GM18519 (cell line): ENCODE results near the gene MTNR1B.

ENCODE experiments used
- ATAC-seq: cut with Tn5 transposase; IDR thresholded peaks from one replicate; pipeline ENCODE4 v1.9.1; 2021; ENCODE audit warnings: mild to moderate bottlenecking, moderate library complexity; ENCODE audit not compliant: unreplicated experiment, low FRiP score

The MTNR1B gene

DNA sequence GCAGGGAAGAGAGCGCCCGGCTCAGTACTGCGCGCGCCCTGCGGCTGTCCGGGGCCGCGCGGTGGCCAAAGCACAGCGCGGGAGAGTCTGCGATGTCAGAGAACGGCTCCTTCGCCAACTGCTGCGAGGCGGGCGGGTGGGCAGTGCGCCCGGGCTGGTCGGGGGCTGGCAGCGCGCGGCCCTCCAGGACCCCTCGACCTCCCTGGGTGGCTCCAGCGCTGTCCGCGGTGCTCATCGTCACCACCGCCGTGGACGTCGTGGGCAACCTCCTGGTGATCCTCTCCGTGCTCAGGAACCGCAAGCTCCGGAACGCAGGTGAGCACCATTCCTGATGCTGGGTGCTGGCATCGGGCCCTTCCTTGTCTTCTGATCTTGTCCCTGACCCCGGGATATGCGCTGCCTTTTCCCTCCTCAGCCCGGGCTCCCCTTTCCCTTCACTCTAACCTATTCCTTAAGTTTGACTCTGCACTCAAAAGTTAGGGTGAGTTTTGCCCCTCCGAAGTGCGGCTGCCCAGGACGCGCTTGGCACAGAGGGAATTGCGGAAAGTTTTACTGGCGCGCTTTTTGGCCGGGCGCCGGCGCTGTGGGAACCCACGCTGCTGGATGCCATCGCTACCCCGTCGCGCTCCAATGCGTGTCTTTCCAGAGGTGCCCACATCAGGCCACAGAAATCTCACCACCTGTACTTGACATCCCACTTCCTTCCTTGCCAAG, at the start of gene MTNR1B:
Gene MTNR1B, plus strand, starts transcription at position 18 of the 714 bp plus-strand sequence. Its CDS starts 75 bp downstream, at position 93.
- ATAC-seq, result no peak

DNA sequence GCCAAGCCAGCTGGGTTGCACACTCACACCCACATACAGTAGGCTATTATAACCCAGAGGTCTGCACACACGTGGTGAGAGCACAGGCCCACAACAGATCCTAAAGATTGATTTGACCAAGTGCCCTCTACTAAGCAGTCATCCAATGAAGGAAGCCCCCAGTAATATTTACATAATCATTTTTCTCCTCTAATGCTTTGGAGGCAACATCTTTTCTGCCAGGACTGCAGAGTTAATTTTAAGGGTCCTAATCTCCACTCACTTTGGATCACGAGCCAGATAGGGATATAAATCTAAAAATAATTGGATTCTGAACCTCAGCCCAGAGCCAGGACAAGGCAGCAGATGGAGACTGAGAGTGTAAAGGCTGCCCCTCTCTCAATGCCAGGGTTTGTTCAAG, 49.1 kb upstream of the MTNR1B start:
- no peak for ATAC-seq

DNA sequence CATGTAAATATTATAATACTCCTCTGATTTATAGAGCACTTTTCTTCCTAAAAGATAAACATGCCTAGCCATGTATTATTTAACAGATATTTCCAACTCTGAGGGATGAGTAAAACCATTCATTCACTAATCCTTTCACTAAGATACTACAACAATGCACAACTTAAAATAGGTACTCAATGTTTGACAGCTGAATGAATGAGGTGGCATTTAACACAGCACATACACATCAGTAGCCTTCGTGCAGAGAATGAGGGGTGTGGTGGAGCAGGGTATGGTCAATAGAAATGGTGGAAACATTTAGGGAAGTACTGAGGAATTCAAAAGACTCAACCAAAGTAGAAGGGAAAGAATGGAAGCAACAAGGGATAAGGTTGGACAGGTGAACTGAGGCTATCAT, 46.7 kb upstream of the MTNR1B start:
- no peak for ATAC-seq

DNA sequence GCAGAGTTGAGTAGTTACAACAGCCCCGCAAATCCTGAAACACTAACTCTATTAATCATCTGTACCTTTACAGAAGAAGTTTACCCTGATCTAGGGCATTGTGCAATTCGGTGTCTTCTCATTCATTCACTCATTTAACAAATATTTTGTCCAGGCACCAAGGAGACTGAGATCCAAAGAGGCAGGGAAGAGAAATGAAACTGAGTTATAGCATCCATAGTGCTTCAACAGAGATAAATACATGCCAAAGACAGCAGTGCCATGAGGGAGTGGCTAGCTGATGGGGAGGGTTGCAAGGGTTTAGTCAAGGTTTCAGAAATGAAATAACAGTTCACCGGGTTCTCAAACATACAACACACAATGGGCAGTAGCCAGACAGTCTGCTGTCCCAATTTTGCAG, 40.2 kb upstream of the MTNR1B start:
- no peak for ATAC-seq

DNA sequence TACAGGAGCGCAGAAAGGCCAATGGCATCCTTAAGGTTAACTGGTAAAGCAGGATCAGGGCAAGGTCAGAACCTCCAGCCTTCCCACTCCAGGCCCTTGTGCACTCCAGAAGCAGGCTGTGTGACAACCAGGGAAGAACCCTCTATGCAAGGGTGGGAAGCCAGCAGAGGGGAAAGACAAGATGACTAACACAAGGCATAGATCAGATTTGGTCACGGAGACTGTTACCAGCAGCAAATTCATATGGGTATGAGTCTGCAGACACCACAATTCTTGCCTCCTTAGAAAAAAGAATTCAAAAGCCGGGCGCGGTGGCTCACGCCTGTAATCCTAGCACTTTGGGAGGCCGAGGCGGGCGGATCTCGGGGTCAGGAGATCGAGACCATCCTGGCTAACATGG, 39.8 kb upstream of the MTNR1B start:
- ATAC-seq, result no peak

DNA sequence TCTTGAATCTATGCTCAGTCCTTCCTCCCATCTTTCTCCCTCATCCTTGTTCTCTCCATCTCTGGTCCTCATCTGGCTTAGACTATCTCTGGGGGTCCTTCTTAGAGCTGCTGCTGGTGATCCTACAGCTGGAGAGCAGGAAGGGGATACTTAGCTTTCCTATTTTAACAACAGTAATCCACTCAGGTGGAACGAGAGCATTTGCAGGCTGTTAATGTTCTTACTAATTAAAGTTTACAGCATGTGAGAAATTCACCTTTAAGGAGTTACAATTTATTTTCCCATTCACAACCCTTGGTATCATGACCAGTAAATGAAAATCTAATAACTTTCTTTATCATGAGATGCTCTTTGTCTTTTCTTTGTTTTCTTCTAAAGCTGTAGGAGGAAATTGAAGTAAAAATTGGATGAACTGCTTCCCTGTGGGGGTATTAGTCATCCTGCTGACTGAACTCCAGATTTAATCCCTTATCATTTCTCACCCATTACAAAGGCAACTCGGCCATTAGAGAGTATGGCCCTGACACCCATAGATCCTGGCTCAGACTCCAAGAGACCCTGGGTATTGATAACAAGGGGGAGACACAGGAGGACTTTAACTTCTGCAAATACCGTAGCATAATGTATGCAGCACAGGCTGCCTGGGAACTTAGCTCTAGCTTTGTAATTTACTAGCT, 37.6 kb upstream of the MTNR1B start:
- no peak for ATAC-seq

DNA sequence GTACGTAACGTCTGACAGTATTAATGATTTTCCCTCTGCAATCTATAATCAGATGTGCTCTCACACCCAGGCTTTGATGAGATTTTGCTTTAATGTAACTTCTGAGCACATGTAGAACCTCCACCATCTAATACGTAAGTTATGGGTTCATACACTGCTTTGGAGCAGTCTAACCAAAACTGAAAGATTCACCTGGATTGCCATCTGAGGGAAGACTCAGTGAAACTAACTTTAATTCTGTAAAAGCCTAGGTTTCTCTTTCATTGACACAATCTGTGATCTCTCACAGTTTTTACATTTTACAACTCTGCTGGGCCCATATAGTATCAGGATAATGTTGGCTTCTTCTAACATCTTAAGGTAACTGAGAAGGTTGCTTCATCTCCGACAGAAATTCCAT, 30.1 kb upstream of the MTNR1B start:
- no peak for ATAC-seq

DNA sequence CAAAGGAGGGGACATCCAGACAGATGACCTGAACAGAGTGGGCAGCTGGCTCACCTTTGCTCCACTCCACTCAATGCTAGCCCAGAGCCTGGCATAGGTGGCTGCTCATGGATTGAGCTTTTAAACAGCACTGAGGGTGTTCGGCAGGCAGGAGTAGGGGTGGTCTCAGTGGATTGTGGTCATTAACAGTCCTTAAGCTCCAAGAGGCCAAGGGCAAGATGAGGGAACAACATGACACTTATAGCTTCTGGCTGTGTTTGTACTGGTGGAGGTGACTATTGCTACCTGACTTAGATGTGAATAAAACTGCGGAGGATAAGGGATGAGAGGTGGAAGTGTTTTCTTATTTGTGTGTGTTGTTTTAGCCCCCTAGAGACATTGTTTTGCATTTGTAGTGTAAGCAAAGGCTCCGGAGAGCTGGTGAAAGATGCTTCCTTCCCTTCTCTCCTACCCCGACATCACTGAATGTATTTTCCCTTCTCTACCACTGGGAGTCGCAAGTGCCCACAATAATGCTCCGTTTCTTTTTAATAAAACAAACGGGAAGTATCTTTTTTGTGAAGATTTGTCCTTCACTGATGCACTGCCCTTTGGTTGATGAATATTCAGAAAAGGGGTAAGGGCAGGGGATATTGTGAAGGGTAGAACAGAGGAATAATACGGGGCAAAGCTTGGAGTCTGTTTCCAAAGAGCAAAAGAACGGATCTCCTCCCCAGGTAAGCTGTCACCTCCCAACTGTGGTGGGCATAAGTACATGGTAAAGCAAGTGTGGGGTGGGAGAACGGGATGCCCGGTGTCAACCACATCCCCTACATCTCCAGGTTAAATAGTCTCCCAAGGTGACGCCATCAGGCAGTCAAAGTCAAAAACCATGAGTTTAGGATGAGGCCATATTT, 27.5 kb upstream of the MTNR1B start:
- peak; percentile 75 for ATAC-seq

DNA sequence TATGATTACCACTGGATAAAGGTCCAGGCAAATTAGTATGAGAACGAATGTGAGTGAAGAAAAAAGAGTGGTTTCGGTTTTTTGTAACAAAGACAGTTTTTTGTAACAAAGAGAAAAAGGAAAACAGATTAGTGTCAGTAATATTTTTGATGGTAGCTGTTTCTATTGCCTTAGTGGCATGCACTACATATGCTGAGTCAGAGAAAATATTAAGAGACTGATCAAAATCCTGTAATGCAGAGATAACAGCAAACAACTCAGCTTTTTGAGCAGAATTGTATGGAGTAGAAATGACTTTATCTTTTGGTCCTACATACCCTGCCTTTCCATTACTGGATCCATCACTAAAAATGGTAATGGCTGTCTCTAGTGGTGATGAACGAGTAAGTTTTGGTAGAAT, 22.7 kb upstream of the MTNR1B start:
- ATAC-seq, result no peak

DNA sequence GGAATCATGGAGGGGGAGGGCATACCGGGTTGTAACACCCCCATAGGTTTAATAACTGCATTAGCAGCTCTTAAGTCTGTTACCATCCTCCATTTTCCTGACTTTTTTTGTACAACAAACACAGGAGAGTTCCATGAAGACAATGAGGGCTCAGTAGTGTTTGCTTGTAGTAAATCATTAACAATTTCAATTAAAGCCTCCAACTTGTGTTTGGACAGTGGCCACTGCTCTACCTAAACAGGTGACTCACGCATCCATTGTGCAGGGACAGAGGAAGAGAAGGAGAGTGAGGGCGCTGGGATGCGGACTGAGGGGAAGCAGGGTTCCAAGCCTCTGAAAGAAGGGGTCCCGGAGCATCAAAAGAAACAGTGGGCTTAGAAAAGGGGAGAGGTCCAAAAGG, 21.3 kb upstream of the MTNR1B start:
- no peak for ATAC-seq

DNA sequence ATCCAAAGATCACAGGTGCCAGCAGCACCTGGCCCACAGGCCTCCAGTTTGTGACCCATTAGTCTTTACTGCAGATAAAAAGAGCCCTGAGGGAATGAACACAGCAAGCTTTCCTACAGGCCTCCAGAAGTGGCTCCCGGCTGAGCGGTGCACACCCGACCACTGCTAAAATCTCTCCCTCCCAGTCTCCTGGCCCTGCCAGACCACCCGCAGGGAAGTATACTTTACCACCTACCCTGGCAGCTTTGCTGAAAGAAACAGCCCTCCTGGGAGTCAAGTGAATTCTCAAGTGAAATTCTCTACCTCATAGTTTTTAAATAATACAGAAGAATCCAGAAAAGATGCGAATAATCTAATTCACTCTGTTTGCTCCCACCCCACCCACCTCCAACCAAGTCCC, 15.4 kb upstream of the MTNR1B start:
- no peak for ATAC-seq

DNA sequence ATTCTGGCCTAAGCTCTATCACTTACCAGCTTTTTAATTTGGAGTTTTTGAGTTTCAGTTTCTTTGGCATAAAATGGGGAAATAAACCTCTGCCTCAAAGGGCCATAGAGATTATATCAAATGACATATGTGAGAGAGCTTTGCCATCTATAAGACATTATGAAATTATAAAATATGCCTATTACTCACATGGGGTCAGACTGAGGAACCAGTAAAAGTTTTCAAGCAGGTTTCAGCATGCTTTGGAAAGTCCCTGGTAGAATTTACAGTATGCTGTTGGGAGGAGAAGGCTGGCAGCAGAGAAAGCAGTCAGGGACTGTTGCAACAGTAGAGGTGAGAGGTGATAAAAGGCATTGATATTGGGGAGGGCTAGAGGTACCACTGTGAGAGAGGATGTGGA, 13.6 kb upstream of the MTNR1B start:
- no peak for ATAC-seq

DNA sequence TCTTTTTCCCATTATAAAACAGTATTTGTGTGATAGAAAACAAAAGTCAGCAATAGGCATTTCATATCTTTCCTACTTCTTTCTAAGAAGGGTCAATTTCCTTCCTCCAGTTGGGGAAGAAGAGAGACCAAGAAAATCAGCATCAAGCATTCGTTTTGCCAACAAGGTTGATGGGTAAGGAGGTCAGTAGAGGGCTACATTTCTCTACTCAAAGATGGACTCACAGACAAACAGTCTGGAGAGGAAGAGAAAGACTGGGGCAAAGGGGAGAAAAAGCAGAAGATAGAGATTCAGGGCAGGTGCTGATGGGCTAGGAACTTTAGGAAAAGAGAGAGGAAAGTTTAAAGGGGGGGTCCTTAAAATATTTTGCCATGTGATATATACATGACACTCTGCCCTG, 8.6 kb upstream of the MTNR1B start:
- ATAC-seq, result no peak

DNA sequence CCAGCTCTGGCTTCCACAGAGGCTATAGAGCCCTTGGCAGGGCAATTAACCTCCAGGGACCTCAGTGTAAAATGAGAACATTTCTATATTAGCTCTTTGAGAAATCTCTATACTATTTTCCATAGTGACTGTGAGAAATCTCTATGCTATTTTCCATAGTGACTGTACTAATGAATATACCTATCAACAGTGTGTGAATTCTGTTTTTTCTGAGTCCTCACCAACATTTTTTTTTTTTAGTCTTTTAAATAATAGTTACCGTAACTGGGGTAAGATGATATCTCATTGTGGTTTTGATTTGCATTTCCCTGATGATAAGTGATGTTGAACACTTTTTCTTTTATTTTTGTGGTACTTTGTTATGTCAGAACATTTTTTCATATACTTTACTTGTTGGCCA, 7.0 kb upstream of the MTNR1B start:
- no peak for ATAC-seq

DNA sequence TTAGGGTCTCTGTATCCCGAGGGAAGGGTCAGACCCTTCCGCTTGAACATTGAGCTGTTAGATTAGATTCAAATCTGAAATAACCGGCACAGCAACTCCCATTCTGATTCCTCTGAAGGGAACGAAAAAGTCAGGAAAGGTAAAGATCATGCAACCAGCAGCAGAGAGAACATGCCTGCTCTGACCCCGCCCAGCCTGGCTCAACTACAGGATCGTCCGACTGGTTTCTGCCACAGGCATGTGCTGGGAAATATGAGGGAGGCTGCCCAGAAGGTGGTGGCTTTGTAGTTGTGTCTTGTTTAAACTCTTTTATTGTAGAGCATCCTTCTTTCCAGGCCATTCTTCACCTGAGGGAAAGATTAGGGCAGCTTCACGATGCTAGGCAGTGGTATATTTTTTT, 5.0 kb upstream of the MTNR1B start:
- no peak for ATAC-seq

DNA sequence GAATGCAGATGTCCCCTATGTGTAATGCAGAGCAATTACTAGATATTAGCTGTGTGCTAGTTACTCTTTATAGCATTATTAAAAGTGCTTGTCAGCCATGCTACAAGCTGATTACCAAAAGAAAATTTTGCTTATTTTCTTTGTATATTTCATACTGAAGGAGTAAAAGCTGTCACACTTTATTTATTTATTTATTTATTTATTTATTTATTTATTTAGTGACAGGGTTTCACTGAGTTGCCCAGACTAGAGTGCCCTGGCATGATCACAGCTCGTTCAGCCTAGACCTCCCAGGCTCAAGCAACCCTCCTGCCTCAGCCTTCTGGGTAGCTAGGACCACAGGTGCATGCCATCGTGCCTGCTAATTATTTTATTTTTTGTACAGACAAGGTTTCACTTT, 4.3 kb upstream of the MTNR1B start:
- ATAC-seq, result no peak

DNA sequence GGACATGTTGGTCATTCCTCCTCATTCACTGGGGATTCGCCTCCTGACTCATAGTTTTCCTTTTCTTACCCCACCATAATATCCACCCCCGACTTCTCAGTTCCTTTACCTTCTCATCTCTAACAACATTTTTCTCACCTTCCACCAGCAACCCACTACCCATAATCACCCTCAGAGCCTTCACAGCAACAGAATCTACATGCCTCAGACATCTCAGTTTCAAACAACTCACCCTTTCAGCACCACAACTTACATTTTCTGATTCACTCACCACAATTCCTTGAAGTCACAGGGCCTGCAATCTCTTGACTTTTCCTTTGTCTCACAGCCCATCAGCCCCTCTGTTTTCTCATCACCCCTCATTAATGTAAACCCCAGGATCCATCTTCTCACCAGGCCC, 2.3 kb upstream of the MTNR1B start:
- ATAC-seq, result no peak

DNA sequence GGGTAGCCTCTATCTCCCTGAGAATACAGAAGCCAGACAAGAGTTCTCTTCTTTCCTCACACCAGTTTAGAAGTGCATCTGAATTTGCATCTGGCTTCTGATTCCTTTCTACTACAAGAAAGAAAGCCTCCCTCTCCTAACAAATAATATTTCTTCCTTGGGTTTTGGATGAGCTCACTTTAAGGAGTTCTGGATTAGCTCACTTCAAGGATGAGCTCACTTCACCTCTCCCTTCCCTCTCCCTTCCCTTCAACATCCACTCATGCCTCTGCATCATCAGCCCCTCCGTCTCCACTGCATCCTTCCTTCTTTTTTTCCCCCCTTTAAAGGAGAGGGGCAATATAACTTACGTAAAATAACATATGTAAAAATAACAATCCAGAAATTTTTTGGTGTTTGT, 1.6 kb upstream of the MTNR1B start:
- ATAC-seq, result no peak

DNA sequence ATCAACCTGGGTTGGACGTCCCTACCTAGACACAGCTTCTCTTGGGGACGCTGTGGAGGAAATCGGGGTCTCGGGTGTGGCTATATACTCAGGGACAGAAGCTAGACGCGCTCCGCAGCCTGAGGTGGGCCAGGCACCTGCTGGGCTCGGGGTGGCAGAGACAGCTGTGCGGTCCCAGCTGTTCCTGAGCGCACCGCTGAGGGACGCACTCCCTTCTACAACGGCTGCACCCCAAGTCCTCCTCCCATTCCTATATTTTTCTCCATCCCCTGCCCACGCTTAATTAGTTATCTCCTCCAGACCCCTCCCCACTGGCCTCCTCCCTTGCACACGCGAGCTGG, 188 bp upstream of the MTNR1B start:
- ATAC-seq, result no peak

DNA sequence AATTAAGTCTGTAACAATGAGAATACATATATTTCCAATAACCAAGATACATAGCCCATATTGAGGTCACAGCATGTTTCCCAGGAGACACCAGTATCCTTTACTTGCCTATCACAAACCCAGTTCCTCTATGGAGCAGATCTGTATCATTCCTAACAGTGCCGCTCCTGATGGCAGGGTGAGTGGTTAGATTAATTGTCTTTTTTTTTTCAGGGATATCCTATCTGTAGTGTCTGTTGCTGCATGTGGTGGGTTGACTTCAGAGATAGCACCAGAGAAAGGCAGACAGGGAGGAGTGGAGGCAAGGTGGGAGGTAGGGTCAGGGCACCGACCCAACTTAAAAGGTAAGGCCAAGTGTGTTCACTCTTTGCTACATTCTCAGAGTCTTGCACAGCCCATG, 2.8 kb downstream of the MTNR1B start:
- ATAC-seq, result no peak

DNA sequence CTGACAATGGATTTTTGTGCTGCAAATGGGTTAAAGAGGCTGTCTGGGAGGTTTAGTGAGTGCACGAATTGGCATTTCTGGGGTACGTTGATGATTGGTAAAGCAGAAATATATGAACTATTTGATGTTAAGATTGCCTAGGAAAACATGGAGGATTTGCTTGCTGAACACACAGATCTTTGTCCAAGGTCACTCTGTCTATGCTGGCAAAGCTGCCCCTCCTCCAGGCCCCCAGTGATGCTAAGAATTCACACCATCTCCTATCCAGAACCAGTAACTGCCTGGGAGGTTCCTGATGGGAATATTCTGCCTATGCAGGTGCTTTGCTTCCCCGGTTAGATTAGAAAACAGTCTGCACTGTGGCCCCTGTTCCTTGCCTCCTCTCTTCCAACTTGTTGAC, 5.8 kb downstream of the MTNR1B start:
- ATAC-seq, result no peak

DNA sequence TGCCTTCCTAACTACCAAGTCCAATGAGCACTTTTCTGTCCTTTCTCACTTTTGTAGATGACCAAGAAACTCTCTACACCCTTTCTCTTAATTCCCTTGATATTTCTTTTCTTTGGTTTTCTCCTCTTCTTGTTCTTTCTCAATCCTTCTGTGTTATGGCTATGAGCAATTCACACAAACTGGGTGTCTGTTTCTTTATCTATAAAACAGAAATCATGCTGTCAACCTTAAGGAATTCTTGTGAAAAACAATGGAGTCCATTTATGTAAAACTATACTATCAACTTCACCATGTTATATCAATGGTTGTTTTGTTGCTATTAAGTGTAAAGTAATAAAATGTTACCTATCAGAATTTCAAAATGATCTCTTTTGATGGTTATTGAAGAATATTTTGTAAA, 7.2 kb downstream of the MTNR1B start:
- ATAC-seq, result no peak
